Cardiac muscle cell (in vitro differentiated cells and primary cell): ENCODE data around the gene SDF2L1. TPM values are rescaled to one million over a fixed set of nuclear protein-coding genes. Genes with fewer than 3 reads are reported as not detected.
"Not testable (repeated sequence)": the region's sequence is repeated elsewhere in the genome, so short reads cannot be mapped to it uniquely, and the experiment has no call there.

Experiments
- DNase-seq, 2 donors: peaks; one replicate each; pipeline versions ENCODE4 v3.0.0 to v3.0.0-alpha.2; 2010 to 2017; ENCODE audit warnings: low read depth in 1 of 2, low spot score in 1 of 2
- H3K27ac ChIP-seq: fragments of 200-600 bp; sonication (generic); 2 replicates; pipeline ENCODE4 v1.5.1; 2016
- H3K27me3 ChIP-seq: fragments of 200-600 bp; sonication (generic); 2 replicates; pipeline ENCODE4 v1.6.0; 2016; ENCODE audit warnings: control low read depth
- H3K36me3 ChIP-seq: fragments of 200-600 bp; sonication (generic); 2 replicates; pipeline ENCODE4 v1.5.1; 2016; ENCODE audit warnings: control low read depth
- H3K4me1 ChIP-seq: fragments of 200-600 bp; sonication (generic); 2 replicates; pipeline ENCODE4 v1.8.1; 2017; ENCODE audit warnings: low read depth, mild to moderate bottlenecking, mixed run types
- H3K4me3 ChIP-seq: fragments of 200-600 bp; sonication (generic); 2 replicates; pipeline ENCODE4 v1.5.1; 2016; ENCODE audit warnings: mild to moderate bottlenecking
- H3K9me3 ChIP-seq: fragments of 200-600 bp; sonication (generic); 2 replicates; pipeline ENCODE4 v1.5.1; 2017; ENCODE audit warnings: low read depth, mild to moderate bottlenecking, control low read depth
- CTCF ChIP-seq: IDR thresholded peaks from 2 replicates; pipeline ENCODE4 v1.5.1; 2012; ENCODE audit warnings: low read depth, mild to moderate bottlenecking, low read length
- polyA plus RNA-seq: library from polyadenylated mRNA; unstranded; fragments of >200 nt; fragmentation: Nextera tagmentation; extraction: Ambion mirVana; gene quantifications from 2 replicates; pipeline ENCODE4 v1.2.1, GENCODE V29; 2016
- total RNA-seq: library from RNA; depleted of rRNA; stranded (reverse); fragments of >200 nt; gene quantifications from 2 replicates; pipeline ENCODE4 v1.2.3, GENCODE V29; 2016

SDF2L1 gene
- total and polyA plus RNA-seq, 2 experiments from 2014 or later: 26.8 to 127 TPM

DNA sequence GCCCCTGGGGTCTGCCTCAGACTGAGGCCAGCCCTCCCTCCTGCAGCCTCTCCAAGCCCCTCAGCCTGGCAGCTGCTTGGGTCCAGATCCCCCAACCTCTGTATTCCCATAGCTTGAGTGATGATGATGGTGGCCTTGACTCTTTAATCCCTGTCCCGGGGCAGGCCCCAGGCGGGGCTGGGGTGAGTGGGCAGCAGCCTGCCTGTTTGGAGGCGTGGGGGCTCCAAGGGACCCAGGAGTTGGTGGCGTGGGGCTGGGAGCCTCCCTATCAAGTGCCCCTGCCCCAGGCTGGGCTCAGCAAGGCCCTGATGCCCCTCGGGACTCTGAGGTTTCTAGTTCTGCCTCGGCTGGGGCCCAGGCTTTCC, 46.2 kb downstream of the SDF2L1 start:
- TF ChIP-seq CTCF: no peak
- Histone ChIP-seq H3K27me3 (no peaks in the 10 kb centered on the region), H3K36me3 (peaks cover 12% of the 10 kb centered on the region), H3K4me3 (no peak overlapping the region), H3K9me3 (no peaks in the 10 kb centered on the region), H3K4me1 (no peaks in the 10 kb centered on the region), H3K27ac (no peak overlapping the region)
- no peak for DNase-seq

DNA sequence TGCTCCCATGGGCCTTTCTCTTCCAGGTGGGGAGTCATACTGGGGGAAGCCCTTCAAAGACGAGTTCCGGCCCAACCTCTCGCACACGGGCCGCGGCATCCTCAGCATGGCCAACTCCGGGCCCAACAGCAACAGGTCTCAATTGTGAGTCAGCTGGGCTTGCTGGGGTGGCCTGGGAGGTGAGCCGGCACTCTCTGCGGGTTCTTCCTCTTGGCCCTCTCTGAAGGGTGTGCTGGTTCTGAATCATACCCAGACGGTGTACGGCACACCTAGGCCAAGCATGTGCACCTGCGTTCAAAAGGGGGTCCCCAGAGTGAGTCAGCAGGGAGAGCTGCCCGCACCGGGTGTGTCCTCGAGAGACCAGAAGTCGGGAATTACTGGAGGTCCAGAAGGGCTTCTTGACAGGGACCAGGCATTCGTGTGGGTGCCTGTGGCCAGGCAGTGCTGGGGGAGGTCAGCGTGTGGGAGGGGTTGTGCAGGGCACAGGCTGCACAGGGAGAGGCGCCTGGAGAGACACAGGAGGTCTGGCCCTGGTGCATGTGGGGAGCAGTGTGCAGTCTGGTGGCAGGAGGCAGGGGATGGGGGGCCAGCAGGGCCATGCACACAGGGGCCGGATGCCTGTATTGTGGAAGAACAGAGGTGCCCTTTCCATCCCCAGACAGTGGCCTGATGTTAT, 46.7 kb downstream of the SDF2L1 start:
- Histone ChIP-seq H3K27me3 (no peaks in the 10 kb centered on the region), H3K36me3 (peaks cover 16% of the 10 kb centered on the region), H3K9me3 (no peaks in the 10 kb centered on the region), H3K4me1 (no peaks in the 10 kb centered on the region), H3K27ac (no peak overlapping the region), H3K4me3 (no peak overlapping the region)
- DNase-seq: no peak
- no peak for TF ChIP-seq CTCF

DNA sequence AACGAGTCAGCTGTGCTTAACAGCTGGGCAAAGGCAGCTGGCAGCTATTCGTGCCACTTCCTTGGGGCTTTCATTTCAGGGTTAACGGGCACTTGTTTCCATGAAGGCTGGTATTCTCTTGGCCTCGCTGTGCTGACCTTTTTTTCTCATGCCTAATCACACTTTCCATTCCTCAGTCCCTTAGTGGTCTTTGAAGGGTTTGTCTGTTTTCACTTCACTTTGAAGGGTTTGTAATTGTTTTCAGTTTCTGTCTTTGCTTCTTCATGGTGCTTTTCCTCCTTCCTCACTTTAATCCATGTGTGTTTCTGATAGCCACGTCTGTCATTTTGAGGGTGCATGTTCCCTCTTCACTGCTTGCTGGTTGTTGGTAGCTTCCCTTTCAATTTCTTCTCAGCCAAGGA, 48.3 kb downstream of the SDF2L1 start:
- no peak for DNase-seq
- no peaks in the 10 kb centered on the region for H3K27me3 ChIP-seq
- no peak overlapping the region for H3K4me3 ChIP-seq
- H3K4me1 ChIP-seq: no peaks in the 10 kb centered on the region
- H3K27ac ChIP-seq: peak overlapping the region; percentile 23
- TF ChIP-seq CTCF: no peak
- peaks cover 8% of the 10 kb centered on the region for H3K36me3 ChIP-seq
- H3K9me3 ChIP-seq: no peaks in the 10 kb centered on the region

DNA sequence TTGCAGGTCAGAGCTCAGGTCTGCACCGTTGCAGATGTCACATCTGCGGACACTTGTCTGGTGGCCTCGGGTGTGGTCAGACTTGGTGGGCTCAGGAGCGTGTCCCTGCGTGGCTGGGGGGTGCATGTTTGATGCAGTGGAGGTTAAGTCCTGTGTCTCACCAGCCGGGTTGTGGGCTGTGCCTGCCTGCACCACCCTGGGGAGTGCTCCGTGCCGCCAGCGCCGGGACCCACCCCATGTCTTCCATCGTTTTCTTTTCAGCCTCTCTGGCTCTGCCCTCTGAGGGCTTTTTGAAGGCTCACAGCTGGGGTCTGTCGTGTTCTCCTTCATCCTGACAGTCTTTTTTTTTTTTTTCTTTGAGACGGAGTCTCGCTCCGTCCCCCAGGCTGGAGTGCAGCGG, 49.7 kb downstream of the SDF2L1 start:
- no peak for DNase-seq
- TF ChIP-seq CTCF: no peak
- Histone ChIP-seq H3K36me3 (peaks cover 3% of the 10 kb centered on the region), H3K27ac (no peak overlapping the region), H3K27me3 (no peaks in the 10 kb centered on the region), H3K9me3 (no peaks in the 10 kb centered on the region), H3K4me3 (no peak overlapping the region), H3K4me1 (no peaks in the 10 kb centered on the region)

DNA sequence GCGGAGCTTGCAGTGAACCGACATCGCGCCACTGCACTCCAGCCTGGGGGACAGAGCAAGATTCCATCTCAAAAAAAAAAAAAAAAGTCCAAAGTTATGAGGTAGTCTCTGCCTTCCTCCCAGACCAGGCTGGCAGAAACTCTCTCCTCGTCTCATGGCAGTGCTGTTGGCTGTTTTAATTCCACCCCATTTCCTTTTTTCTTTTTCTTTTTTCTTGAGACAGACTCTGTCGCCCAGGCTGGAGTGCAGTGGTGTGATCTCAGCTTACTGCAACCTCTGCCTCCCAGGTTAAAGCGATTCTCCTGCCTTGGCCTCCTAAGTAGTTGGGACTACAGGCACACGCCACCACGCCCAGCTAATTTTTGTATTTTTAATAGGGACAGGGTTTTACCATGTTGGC, 50.8 kb downstream of the SDF2L1 start:
- not testable (repeated sequence) for H3K36me3 ChIP-seq, H3K27me3 ChIP-seq, H3K4me1 ChIP-seq, H3K9me3 ChIP-seq, H3K27ac ChIP-seq, DNase-seq, H3K4me3 ChIP-seq

DNA sequence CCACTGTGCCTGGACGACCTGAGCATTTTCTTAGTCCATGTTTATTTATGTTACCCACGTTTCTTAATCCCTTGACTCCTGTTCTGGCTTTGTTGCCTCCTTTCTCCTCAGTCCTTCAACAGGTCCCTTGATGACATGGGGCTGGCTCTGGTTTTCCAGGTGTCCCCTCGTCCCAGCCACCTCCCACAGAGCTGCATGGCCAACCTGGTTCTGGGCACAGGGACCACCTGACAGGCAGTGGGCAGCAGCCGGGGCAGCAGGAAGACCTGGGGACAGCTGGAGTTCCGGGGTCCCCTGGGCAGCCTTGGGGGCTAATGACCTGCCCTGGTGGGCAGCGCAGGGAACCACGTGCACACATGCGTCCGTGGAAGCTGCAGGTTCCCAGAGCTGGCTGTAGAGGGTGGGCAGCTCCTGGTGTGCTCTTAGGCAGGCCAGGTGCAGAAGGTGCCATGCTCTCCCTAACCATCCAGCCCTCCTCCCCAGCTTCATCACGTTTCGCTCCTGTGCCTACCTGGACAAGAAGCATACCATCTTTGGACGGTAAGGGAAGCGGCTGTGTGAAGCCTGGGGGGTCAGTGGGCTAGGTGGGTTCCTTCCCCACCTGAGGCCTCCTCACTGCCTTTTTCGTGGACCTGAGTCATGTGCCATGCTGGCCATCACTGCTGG, 51.4 kb downstream of the SDF2L1 start:
- H3K27ac ChIP-seq: no peak overlapping the region
- DNase-seq: no peak
- no peaks in the 10 kb centered on the region for H3K9me3 ChIP-seq
- no peak overlapping the region for H3K4me3 ChIP-seq
- TF ChIP-seq CTCF: no peak
- no peaks in the 10 kb centered on the region for H3K4me1 ChIP-seq
- H3K36me3 ChIP-seq: peaks cover 6% of the 10 kb centered on the region
- no peaks in the 10 kb centered on the region for H3K27me3 ChIP-seq
